HG03045 (cell line): ENCODE data around the gene TMEM260.

Experiments used
- ATAC-seq: cut with Tn5 transposase; IDR thresholded peaks from one replicate; pipeline ENCODE4 v1.9.1; 2021; ENCODE audit warnings: mild to moderate bottlenecking, moderate library complexity; ENCODE audit not compliant: unreplicated experiment

TMEM260 gene

DNA sequence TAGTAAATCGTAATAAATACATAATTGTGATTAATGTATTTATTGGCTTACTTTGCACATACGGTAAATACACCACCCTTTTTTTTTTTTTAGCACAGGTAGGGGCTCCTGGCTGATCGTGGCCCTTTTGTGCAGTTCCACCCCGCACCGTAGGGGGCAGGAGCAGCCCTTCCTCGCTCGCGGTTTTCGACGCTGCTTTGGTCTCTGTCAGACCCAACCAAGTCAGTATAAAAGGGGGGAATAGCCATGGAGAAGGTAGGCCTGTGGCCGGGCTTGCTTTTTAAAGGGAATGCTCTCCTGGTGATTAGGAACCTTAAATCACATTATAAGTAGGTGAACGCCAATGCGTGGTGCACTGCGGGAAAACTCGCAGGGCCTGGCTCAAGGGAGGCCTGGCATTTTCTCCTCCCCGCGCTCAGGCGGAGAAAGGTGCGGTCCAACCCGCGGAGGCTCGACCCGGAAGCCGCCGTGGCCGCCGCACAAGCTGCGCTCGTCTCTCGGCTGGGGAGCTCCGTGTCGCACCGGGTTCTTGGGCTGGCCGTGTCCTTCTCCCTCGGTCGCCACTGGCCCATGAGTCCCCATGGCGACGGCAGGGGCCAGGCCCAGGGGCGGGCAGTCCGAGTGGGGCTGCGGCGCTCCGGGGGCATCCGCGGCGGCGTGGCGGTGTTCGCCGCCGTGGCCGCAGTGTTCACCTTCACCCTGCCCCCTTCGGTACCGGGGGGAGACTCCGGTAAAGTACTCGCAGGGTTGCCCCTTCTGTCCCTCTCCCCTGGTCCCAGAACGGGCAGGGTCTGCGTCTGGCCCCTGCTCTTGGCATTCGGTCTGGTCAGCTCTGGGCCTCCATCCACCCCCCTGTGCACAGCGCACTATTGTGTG is at the start of gene TMEM260:
TMEM260 (plus strand) TSS at position 454 of the 876 bp plus-strand sequence; CDS start at position 571, 117 bp downstream.
- ATAC-seq, result peak; percentile 93

GRCh38 chr14:56532546-56532945 is 47.1 kb upstream of the TMEM260 start:
- ATAC-seq, result no peak

DNA sequence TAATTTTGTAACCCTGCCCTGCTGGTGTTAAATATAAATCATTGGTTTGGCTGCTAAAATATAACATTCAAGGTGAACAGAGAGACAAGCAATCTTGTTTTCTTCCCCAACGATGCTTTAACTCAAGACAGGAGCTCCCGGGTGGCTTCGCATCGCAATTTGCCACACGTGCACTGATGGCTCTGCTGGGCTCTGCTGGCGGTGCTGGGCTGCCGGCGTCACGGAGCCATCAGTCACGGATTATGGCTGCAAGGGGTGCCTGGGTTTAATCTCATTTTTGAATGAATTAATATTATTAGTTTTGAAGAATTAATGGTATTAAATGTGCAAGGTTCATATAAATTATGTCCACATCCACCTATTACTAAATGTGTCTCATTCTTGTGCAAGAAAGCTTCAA is 44.9 kb upstream of the TMEM260 start:
- no peak for ATAC-seq

GRCh38 chr14:56539862-56540261 is 39.7 kb upstream of the TMEM260 start:
- ATAC-seq, result no peak

DNA sequence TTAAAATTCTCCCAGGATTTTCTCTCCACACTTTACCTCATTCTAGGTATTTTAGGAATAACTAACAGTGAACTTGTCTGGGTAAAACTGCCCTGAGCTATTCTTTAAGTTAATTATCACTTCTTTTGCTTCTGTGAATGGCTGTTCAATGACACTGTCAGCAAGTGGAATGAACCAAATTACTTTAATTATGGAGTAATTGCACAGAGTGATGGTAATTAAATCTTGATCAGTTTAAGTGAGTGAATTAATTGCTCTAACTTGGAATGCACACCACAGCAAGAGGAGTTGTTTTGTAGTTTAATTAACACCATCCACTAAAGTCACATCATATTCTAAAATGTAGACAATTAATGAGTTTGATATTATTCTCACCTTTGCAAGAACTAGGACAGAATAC is 36.2 kb upstream of the TMEM260 start:
- no peak for ATAC-seq

- no peak for ATAC-seq
Observed at GRCh38 chr14:56549721-56550120, 29.9 kb upstream of the TMEM260 start.

DNA sequence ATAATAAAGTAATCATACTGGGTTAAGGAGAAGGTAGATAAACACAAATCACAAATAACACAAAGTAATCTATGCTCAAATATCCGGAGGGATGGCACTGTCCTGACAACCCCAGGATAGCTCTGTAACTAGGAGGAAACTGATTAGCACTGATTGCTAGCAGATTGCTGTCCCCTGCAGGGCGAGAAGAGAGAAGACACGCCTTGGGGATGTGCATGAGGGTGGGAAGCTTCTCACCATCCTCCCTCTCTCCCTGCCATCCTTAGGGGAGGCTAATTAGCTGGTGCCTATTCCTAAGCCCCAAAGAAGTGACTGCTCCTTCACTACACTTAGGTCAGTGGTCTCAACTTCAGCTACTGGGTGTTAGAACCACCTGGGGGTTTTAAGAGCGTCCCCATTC is 27.0 kb upstream of the TMEM260 start:
- ATAC-seq, result no peak

GRCh38 chr14:56554301-56554700 is 25.3 kb upstream of the TMEM260 start:
- no peak for ATAC-seq

DNA sequence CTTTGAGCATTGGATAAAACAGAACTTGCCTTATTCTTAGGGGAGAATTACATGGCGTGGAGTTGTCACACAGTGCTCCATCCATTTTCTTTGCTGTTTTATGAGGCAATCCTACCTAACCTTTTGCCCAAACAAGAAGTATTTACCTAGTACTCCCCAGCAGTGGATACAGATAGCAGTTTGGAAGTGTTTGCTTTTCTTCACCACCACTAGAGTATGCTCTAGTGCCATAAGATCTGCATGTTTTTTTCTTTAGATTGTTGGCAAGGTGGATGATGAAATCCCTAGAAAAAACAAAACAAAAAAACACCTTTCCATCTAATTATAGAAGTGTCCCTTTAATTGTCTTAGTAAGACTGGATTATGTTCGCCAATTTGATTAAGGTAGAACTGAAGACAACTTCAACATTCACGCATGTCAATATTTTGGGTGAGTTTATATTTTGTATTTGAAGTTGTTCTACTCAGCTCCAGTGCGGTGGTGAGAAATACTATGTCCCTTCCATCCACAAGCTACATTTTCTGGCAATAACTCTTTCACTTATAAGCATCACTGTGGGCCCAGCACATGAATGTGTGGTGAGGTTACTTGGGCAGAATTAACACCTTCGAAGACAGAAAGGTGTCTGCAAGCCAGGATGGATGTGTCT is 23.6 kb upstream of the TMEM260 start:
- no peak for ATAC-seq

- ATAC-seq, result no peak
Observed at GRCh38 chr14:56559182-56559581, 20.4 kb upstream of the TMEM260 start.

DNA sequence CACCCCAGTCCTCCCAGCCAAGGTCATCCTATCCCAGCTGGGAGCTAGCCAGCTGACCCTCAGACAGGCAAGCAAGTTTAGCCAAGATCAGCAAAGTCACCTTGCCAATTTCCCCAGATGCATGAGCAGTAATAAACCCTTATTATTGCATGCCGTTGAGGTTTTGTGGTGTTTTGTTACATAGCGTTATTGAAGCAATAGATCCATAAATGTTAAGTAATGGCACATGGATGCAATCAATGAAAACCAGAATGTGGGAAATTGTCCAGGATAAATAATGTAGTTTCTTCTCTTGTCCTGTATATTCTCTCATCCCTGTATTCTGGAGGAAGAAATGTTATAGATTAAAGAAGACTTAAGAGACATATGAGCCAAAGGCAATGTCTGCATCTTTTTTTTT is 18.0 kb upstream of the TMEM260 start:
- ATAC-seq, result no peak

DNA sequence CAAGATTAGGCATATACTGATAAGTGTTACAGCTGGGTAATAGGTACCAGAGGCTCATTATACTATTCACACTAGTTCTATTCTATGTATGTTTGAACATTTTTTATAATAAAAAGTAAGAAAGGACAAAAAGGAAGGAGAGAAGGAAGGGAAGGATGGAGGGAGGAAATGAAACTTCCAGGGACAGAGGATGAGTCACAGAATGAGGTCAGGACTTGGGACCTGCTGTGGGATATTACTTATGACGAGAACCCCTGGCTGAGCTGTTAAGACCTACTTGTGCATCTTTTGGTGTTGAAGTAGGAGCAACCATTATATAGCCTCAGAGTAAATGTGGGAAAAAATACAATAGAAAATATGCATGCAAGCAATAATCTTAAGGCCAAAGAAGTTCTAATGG is 16.7 kb upstream of the TMEM260 start:
- no peak for ATAC-seq

DNA sequence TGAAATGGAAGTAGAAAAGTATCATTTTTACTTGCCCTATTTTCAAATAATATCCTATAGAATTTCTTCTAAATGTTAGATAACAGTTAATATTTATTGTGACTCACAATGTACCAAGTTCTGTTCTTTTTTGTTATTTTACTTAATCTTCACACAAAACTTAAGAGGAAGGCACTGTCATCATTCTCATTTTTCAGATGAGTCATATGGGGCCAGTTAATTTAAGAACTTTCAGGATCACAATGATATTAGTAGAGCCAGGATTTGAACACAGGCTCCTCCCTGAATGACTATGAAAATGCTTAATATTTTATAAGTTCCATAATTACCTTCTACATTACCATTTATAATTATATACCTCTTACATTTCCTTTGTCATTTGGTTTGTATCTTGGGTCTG is 10.4 kb upstream of the TMEM260 start:
- no peak for ATAC-seq

DNA sequence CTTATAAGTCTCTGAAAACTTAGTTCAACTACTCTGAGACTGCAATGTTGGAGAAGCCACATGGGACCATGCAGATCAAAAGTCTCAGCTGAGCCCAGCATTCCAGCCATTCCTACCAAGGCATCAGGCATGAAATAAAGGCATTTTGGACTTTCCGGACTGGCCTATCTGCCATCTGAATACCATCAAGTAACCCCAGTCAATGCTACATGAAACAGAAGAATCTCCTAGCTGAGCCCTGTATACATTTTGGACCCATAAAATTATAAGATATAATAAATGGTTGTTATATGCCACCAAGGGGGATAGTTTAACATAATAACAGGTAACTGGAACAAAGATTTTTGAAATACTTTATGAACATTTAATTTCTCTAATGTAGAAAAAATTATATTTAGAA is 9.3 kb upstream of the TMEM260 start:
- no peak for ATAC-seq

GRCh38 chr14:56580221-56580711 is 668 bp downstream of the TMEM260 start:
- ATAC-seq, result no peak

DNA sequence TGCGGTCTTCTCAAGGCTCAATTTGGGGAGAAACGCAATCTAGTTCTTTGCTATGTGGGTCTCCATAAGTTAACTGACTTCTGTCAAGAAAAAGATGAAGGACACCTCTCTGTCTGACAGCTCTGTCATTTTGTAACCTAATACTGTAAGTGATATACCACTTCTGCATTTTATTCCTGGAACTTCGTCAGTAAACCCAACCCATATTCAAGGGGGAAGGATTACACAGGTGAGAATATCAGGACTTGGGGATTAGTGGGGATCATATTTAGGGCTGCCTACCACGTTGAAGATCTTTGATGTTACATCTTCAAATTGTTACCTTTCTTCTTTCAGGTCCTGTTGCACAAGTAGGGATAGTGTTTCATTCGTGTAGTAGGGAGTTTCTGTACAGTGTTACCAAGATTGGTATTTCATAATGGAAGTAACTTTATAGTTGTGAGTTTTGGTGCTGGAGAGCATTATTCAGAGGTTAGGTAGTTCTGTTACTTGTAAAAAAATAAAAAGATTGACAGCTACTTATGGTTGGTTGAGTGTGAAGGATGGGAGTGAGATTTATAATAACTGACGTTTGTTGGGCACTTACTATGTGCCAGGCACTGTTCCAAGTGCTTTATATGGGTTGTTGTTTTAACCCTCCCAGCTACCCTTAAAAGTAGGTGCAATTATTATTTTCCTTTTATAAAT is 1.6 kb downstream of the TMEM260 start:
- no peak for ATAC-seq

- ATAC-seq, result no peak
Observed at GRCh38 chr14:56585461-56586084, 6.0 kb downstream of the TMEM260 start.

GRCh38 chr14:56587701-56588100 is 8.1 kb downstream of the TMEM260 start:
- ATAC-seq, result no peak

- ATAC-seq, result no peak
Observed at GRCh38 chr14:56590535-56590960, 10.9 kb downstream of the TMEM260 start.

GRCh38 chr14:56592746-56593544 is 13.3 kb downstream of the TMEM260 start:
- ATAC-seq, result no peak
